OCI-LY3 (cell line): ENCODE results near the gene GMPR.

Source experiments
- CTCF ChIP-seq: fragments of 200-600, 300-600 bp; sonication (generic); IDR thresholded peaks from 2 replicates; pipeline ENCODE4 v1.5.1; 2014; ENCODE audit warnings: antibody characterized with exemption, low read length, low read depth
- EZH2phosphoT487 ChIP-seq: fragments of 200-600 bp; shearing (Covaris generic); IDR thresholded peaks from 2 replicates; pipeline ENCODE4 v1.6.1; 2018; ENCODE audit warnings: antibody characterized with exemption, mixed run types, low read depth

GRCh38 chr6:16277101-16277981 is 39.0 kb downstream of the GMPR start:
- peak; percentile 28 for TF ChIP-seq CTCF
- TF ChIP-seq EZH2phosphoT487 = no peak
